Gastrocnemius medialis (tissue), 4 donors: ENCODE results near the gene ENTHD1.

ENCODE experiments used
- CTCF ChIP-seq, 5 experiments: fragments of 450-650 bp in 3 of 5; fragments of 200-600 bp in 2 of 5; sonication (generic) in 2 of 5; IDR thresholded peaks in 4 of 5; conservative IDR thresholded peaks in 1 of 5; 1 replicate in 4 of 5; 2 replicates in 1 of 5; pipeline ENCODE4 v1.5.1; 2016 to 2019; ENCODE audit warnings: antibody characterized with exemption in 5 of 5, mild to moderate bottlenecking in 3 of 5, moderate library complexity in 3 of 5
- POLR2A ChIP-seq, 2 donors: fragments of 450-650 bp; IDR thresholded peaks; one replicate each; pipeline ENCODE4 v1.6.1; 2017; ENCODE audit warnings: antibody characterized with exemption in 2 of 2, mild to moderate bottlenecking in 2 of 2, moderate library complexity in 2 of 2

GRCh38 chr22:39833093-39833492, 60.5 kb downstream of the ENTHD1 start:
- TF ChIP-seq CTCF (IDR thresholded peaks at IDR 0.05 in 4 of 5, conservative IDR thresholded peaks at IDR 0.05 in 1 of 5) (no peak), POLR2A (IDR thresholded peaks at IDR 0.05) (no peak)
